ENCODE measurements around the gene TRIM3. TPM values are rescaled to one million over a fixed set of nuclear protein-coding genes. Genes with fewer than 3 reads are reported as not detected.

The TRIM3 gene
- total RNA-seq, 1 donor from 2014 or later: 128 TPM

DNA sequence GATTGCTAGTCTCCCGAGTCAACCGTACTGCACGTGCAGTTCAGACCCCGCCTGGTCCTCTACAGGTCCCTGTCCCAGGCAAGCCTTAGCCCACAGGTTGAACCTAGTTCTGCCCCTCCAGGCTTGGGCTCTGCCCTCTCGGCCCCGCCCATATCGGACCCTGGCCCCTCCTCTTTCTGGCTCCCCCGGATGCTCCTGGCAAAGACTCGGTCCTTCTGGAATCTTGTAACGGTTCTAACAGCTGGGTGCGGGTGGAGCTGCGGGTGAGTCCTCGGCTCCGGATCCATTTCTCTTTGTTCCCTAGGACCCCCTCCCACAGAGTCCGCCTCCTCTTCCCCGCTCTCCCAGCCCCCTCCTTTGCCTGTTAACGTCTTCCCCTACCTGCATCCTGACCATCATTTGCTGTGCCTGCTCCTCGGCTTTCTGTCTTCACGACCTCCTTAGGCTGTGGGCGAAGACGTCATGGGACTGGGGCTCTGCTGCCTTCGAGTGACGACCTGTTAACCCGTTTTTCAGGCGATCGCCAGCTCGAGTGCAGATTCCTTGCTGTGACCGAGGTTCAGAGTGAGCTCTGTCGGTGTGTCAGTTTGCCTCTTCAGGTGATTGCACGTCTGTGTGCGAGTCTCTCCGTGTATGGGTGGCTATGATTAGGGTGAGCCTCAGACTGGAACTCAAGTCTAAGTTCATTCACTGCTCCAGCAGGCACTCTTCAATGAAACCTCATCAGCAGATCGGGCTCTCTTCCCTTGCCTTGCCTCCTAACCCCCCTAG is 23.5 kb upstream of the TRIM3 start, which contains the start of gene DNHD1:
TSS of gene DNHD1 (plus strand) at position 212 of the 771 bp plus-strand sequence. CDS start 936 bp downstream, outside the sequence.
- peaks cover 3% of the 10 kb centered on the region for H3K27me3 Mint-ChIP-seq (ENCODE audit: unreplicated experiment)
- peak within 1 kb of the TSS; percentile 47 for H3K4me3 Mint-ChIP-seq (ENCODE audit: unreplicated experiment)
- no peaks in the 10 kb centered on the region for H3K4me1 Mint-ChIP-seq (ENCODE audit: low read depth, unreplicated experiment)
- TF ChIP-seq, protein P1, sequence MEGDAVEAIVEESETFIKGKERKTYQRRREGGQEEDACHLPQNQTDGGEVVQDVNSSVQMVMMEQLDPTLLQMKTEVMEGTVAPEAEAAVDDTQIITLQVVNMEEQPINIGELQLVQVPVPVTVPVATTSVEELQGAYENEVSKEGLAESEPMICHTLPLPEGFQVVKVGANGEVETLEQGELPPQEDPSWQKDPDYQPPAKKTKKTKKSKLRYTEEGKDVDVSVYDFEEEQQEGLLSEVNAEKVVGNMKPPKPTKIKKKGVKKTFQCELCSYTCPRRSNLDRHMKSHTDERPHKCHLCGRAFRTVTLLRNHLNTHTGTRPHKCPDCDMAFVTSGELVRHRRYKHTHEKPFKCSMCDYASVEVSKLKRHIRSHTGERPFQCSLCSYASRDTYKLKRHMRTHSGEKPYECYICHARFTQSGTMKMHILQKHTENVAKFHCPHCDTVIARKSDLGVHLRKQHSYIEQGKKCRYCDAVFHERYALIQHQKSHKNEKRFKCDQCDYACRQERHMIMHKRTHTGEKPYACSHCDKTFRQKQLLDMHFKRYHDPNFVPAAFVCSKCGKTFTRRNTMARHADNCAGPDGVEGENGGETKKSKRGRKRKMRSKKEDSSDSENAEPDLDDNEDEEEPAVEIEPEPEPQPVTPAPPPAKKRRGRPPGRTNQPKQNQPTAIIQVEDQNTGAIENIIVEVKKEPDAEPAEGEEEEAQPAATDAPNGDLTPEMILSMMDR (IDR thresholded peaks at IDR 0.05; ENCODE audit: partially characterized antibody, unreplicated experiment): no peak
- H3K36me3 Mint-ChIP-seq (ENCODE audit: unreplicated experiment): no peaks in the 10 kb centered on the region
- peak; percentile 34 for DNase-seq
- H3K27ac Mint-ChIP-seq (ENCODE audit: unreplicated experiment): no peak within 1 kb of the TSS
- peaks cover 2% of the 10 kb centered on the region for H3K9me3 Mint-ChIP-seq (ENCODE audit: unreplicated experiment)

DNA sequence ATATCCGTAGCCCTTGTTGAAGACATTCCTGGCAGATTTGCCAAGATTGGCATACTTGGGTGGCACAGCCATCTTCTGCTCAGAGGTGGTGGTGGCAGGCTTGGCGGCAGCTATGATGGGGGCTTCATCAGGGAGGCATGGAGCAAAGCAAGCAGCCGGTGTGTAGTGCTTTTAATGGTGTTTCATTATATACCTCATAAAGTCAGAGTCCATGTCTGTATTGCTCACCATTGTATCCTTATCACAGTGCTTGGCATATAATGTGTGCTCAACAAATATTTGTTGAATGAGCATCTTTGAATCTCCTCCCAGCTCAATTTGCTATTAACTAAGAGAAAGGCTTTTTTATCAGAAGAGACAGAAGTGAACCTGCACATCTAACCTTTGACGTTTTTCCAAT is 15.6 kb upstream of the TRIM3 start:
- Mint-ChIP-seq H3K27ac (ENCODE audit: unreplicated experiment) (no peak overlapping the region), H3K4me3 (ENCODE audit: unreplicated experiment) (no peak overlapping the region), H3K9me3 (ENCODE audit: unreplicated experiment) (peaks cover 2% of the 10 kb centered on the region), H3K27me3 (ENCODE audit: unreplicated experiment) (no peaks in the 10 kb centered on the region), H3K36me3 (ENCODE audit: unreplicated experiment) (no peaks in the 10 kb centered on the region), H3K4me1 (ENCODE audit: low read depth, unreplicated experiment) (no peaks in the 10 kb centered on the region)
- DNase-seq: no peak
- TF ChIP-seq, protein P1 (IDR thresholded peaks at IDR 0.05; ENCODE audit: partially characterized antibody, unreplicated experiment): no peak

DNA sequence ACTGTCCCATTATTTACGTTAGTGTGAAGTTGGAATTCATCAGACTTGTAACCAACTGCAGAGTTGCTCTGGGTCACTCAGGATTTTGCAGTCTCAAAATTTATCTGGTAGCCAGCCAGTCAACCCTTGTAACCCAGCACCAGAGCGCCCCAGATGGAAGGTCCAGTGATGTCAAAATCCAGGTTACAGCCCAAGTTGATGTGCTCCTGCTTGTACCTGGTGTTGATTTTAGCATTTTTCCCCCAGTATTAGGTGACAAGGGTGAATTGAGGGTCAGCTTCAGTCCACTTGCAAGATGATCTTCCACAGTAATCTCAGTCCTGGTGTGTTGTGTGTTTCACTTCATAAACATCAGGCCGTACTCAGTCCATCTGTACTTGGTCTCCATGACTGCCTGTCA is 15.1 kb upstream of the TRIM3 start:
- Mint-ChIP-seq H3K36me3 (ENCODE audit: unreplicated experiment) (no peaks in the 10 kb centered on the region), H3K9me3 (ENCODE audit: unreplicated experiment) (peaks cover 2% of the 10 kb centered on the region), H3K4me1 (ENCODE audit: low read depth, unreplicated experiment) (no peaks in the 10 kb centered on the region), H3K27ac (ENCODE audit: unreplicated experiment) (no peak overlapping the region), H3K27me3 (ENCODE audit: unreplicated experiment) (no peaks in the 10 kb centered on the region), H3K4me3 (ENCODE audit: unreplicated experiment) (no peak overlapping the region)
- TF ChIP-seq, protein P1 (IDR thresholded peaks at IDR 0.05; ENCODE audit: partially characterized antibody, unreplicated experiment): no peak
- DNase-seq: no peak

DNA sequence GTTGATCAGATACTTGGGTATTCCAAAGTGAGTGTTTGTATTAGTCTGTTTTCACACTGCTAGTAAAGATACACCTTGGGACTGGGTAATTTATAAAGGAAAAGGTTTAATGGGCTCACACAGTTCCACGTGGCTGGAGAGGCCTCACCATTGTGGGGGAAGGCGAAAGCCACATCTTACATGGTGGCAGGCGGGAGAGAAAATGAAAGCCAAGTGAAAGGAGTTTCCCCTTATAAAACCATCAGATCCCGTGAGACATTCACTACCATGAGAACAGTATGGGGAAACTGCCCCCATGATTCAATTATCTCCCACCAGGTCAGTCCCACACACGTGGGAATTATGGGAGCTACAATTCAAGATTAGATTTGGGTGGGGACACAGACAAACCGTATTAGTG is 14.6 kb upstream of the TRIM3 start:
- Mint-ChIP-seq H3K27me3 (ENCODE audit: unreplicated experiment) (peaks cover 2% of the 10 kb centered on the region), H3K9me3 (ENCODE audit: unreplicated experiment) (peaks cover 2% of the 10 kb centered on the region), H3K36me3 (ENCODE audit: unreplicated experiment) (no peaks in the 10 kb centered on the region), H3K4me3 (ENCODE audit: unreplicated experiment) (no peak overlapping the region), H3K4me1 (ENCODE audit: low read depth, unreplicated experiment) (no peaks in the 10 kb centered on the region), H3K27ac (ENCODE audit: unreplicated experiment) (no peak overlapping the region)
- DNase-seq: no peak
- TF ChIP-seq, protein P1 (IDR thresholded peaks at IDR 0.05; ENCODE audit: partially characterized antibody, unreplicated experiment): no peak

DNA sequence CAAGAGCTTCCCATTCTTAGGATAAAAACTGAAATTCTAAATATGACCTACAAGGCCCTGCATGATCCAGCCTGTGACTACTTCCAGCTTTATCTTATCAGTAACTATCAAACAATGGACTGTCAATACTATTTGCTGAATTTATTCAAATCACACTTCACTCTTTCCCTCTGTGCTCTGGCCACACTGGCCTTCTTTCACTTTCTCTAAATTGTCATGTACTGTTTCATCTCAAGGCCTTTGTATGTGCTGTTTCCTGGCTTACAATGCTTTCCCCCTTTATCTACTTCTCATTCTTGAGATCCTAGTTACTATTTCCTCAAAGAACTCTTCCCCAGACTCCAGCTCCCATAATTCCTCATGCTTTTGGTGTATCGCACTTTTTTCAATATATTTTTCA is 13.2 kb upstream of the TRIM3 start:
- no peak for DNase-seq
- Mint-ChIP-seq H3K36me3 (ENCODE audit: unreplicated experiment) (no peaks in the 10 kb centered on the region), H3K27me3 (ENCODE audit: unreplicated experiment) (peaks cover 5% of the 10 kb centered on the region), H3K4me3 (ENCODE audit: unreplicated experiment) (no peak overlapping the region), H3K27ac (ENCODE audit: unreplicated experiment) (no peak overlapping the region), H3K9me3 (ENCODE audit: unreplicated experiment) (peaks cover 3% of the 10 kb centered on the region), H3K4me1 (ENCODE audit: low read depth, unreplicated experiment) (no peaks in the 10 kb centered on the region)
- TF ChIP-seq, protein P1 (IDR thresholded peaks at IDR 0.05; ENCODE audit: partially characterized antibody, unreplicated experiment): no peak
